ENCODE measurements around the gene KLHL7.
"Not testable (repeated sequence)": the region's sequence is repeated elsewhere in the genome, so short reads cannot be mapped to it uniquely, and the experiment has no call there.

DNA sequence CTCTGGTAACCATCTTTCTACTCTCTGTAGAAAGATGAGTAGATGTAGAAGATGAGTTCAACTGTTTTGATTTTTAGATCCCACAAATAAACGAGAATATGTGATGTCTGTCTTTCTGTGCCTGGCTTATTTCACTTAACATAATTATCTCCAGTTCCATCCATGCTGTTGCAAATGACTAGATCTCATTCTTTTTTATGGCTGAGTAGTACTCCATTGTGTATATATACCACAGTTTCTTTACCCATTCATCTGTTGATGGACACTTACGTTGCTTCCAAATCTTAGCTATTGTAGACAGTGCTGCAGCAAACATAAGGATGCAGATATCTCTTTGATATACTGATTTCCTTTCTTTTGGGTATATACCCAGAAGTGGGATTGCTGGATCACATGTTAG, 26.2 kb downstream of the KLHL7 start:
- TF ChIP-seq CTCF (IDR thresholded peaks at IDR 0.05; ENCODE audit: borderline replicate concordance, extremely low read depth, low read length, poor library complexity, severe bottlenecking); EZH2 (IDR thresholded peaks at IDR 0.05; ENCODE audit: borderline replicate concordance, low read depth, low read length, severe bottlenecking): not testable (repeated sequence)

All from DND-41 (cell line).